ENCODE data around the gene ARG2.

Gene ARG2

GRCh38 chr14:67636361-67636919, 16.7 kb downstream of the ARG2 start:
- Histone ChIP-seq H3K4me3 (ENCODE audit: low read length) (no peak overlapping the region), H3K4me1 (ENCODE audit: control insufficient read depth, low read length) (peaks cover 10% of the 10 kb centered on the region), H3K9me3 (ENCODE audit: control insufficient read depth, insufficient read depth, low read length) (no peaks in the 10 kb centered on the region), H4K20me1 (ENCODE audit: control insufficient read depth, insufficient read depth, low read depth, low read length) (no peaks in the 10 kb centered on the region), H3K79me2 (ENCODE audit: control insufficient read depth, low read length) (no peaks in the 10 kb centered on the region), H3F3A (ENCODE audit: control insufficient read depth, insufficient read depth) (no peaks in the 10 kb centered on the region), H3K9me2 (replicated peaks; ENCODE audit: control insufficient read depth, low read length) (no peaks in the 10 kb centered on the region), H3K36me3 (ENCODE audit: control insufficient read depth, low read length) (no peaks in the 10 kb centered on the region), H3K27ac (ENCODE audit: low read depth, low read length) (peak overlapping the region; percentile 25; the same call in 1 of the 2 replicates), H3K27me3 (ENCODE audit: control insufficient read depth, low read length) (no peaks in the 10 kb centered on the region), H3K4me2 (ENCODE audit: low read length) (peak overlapping the region; percentile 3)
- TF ChIP-seq CTCF (IDR thresholded peaks at IDR 0.05; ENCODE audit: low read depth, low read length, poor library complexity, severe bottlenecking) (no peak), EZH2phosphoT487 (IDR thresholded peaks at IDR 0.05; ENCODE audit: borderline replicate concordance, low read length) (no peak)

GRCh38 chr14:67638642-67639041, 18.9 kb downstream of the ARG2 start:
- no peaks in the 10 kb centered on the region for H3K79me2 ChIP-seq (ENCODE audit: control insufficient read depth, low read length)
- no peaks in the 10 kb centered on the region for H3F3A ChIP-seq (ENCODE audit: control insufficient read depth, insufficient read depth)
- no peak for TF ChIP-seq EZH2phosphoT487 (IDR thresholded peaks at IDR 0.05; ENCODE audit: borderline replicate concordance, low read length)
- TF ChIP-seq CTCF (IDR thresholded peaks at IDR 0.05; ENCODE audit: low read depth, low read length, poor library complexity, severe bottlenecking) = no peak
- H3K27me3 ChIP-seq (ENCODE audit: control insufficient read depth, low read length) = no peaks in the 10 kb centered on the region
- H3K4me1 ChIP-seq (ENCODE audit: control insufficient read depth, low read length) = peaks cover 10% of the 10 kb centered on the region
- no peaks in the 10 kb centered on the region for H3K36me3 ChIP-seq (ENCODE audit: control insufficient read depth, low read length)
- H3K4me3 ChIP-seq (ENCODE audit: low read length) = no peak overlapping the region
- no peaks in the 10 kb centered on the region for H4K20me1 ChIP-seq (ENCODE audit: control insufficient read depth, insufficient read depth, low read depth, low read length)
- H3K9me2 ChIP-seq (replicated peaks; ENCODE audit: control insufficient read depth, low read length) = no peaks in the 10 kb centered on the region
- no peak overlapping the region for H3K27ac ChIP-seq (ENCODE audit: low read depth, low read length)
- H3K4me2 ChIP-seq (ENCODE audit: low read length) = no peak overlapping the region
- no peaks in the 10 kb centered on the region for H3K9me3 ChIP-seq (ENCODE audit: control insufficient read depth, insufficient read depth, low read length)

- no peaks in the 10 kb centered on the region for H3K9me2 ChIP-seq (replicated peaks; ENCODE audit: control insufficient read depth, low read length)
- peaks cover 4% of the 10 kb centered on the region for H3K4me1 ChIP-seq (ENCODE audit: control insufficient read depth, low read length)
- no peak overlapping the region for H3K27ac ChIP-seq (ENCODE audit: low read depth, low read length)
- H3K79me2 ChIP-seq (ENCODE audit: control insufficient read depth, low read length) = no peaks in the 10 kb centered on the region
- TF ChIP-seq EZH2phosphoT487 (IDR thresholded peaks at IDR 0.05; ENCODE audit: borderline replicate concordance, low read length) = no peak
- no peak for TF ChIP-seq CTCF (IDR thresholded peaks at IDR 0.05; ENCODE audit: low read depth, low read length, poor library complexity, severe bottlenecking)
- no peaks in the 10 kb centered on the region for H4K20me1 ChIP-seq (ENCODE audit: control insufficient read depth, insufficient read depth, low read depth, low read length)
- H3F3A ChIP-seq (ENCODE audit: control insufficient read depth, insufficient read depth) = no peaks in the 10 kb centered on the region
- H3K4me2 ChIP-seq (ENCODE audit: low read length) = no peak overlapping the region
- H3K27me3 ChIP-seq (ENCODE audit: control insufficient read depth, low read length) = no peaks in the 10 kb centered on the region
- H3K9me3 ChIP-seq (ENCODE audit: control insufficient read depth, insufficient read depth, low read length) = no peaks in the 10 kb centered on the region
- H3K4me3 ChIP-seq (ENCODE audit: low read length) = no peak overlapping the region
- peaks cover 4% of the 10 kb centered on the region; the same call in 1 of the 2 replicates for H3K36me3 ChIP-seq (ENCODE audit: control insufficient read depth, low read length)
Measured at GRCh38 chr14:67641480-67641879, 21.8 kb downstream of the ARG2 start.
